ENCODE data around the gene TUNAR. TPM values are rescaled to one million over a fixed set of nuclear protein-coding genes. Genes with fewer than 3 reads are reported as not detected.

Gene TUNAR
- total RNA-seq, 1 experiment from 2014 or later: 0.10 TPM

GRCh38 chr14:95885866-95886265, 9.2 kb downstream of the TUNAR start:
- no peak for ATAC-seq
- no peaks in the 10 kb centered on the region; the same call in 1 of the 2 replicates for H3K27me3 ChIP-seq (ENCODE audit: control insufficient read depth, insufficient read depth, low read length)
- no peak overlapping the region for H3K27ac ChIP-seq (ENCODE audit: low read length)
- POLR2A ChIA-PET: no interaction called here
- TF ChIP-seq POLR2AphosphoS5 (IDR thresholded peaks at IDR 0.05; ENCODE audit: low read depth, low read length) (no peak), SIN3A (IDR thresholded peaks at IDR 0.05; ENCODE audit: borderline replicate concordance, insufficient read depth, low read depth, low read length) (no peak), CTCF (IDR thresholded peaks at IDR 0.05) (no peak), TCF7L2 (IDR thresholded peaks at IDR 0.05; ENCODE audit: low read depth, low read length) (no peak), REST (IDR thresholded peaks at IDR 0.05; ENCODE audit: insufficient read depth in 1 of 2, low read depth in 2 of 2, low read length in 1 of 2) (no peak)
- H3K36me3 ChIP-seq (ENCODE audit: control insufficient read depth, insufficient read depth, low read length): no peaks in the 10 kb centered on the region
- in situ Hi-C loops (cut with HindIII; ENCODE audit: low pct_unique_long_range_greater_than_20kb, low sequenced_read_pairs): no loop called here
- intact Hi-C loops (cut with micrococcal nuclease; ENCODE audit: unreplicated experiment): no loop called here
- no peak for DNase-seq (ENCODE audit: low read depth, low spot score)
- BruUV-seq (replicated peaks): no TSS peak
- H3K9me3 ChIP-seq (ENCODE audit: control insufficient read depth, insufficient read depth, low read depth, low read length): no peaks in the 10 kb centered on the region
- H3K4me1 ChIP-seq (ENCODE audit: control insufficient read depth, insufficient read depth, low read length): no peaks in the 10 kb centered on the region
- CTCF ChIA-PET: no interaction called here
- H3K4me3 ChIP-seq (ENCODE audit: low read depth in 2 of 2, low read length in 2 of 2): no peak overlapping the region

GRCh38 chr14:95886366-95887056, 9.9 kb downstream of the TUNAR start:
- no peaks in the 10 kb centered on the region for H3K36me3 ChIP-seq (ENCODE audit: control insufficient read depth, insufficient read depth, low read length)
- H3K4me1 ChIP-seq (ENCODE audit: control insufficient read depth, insufficient read depth, low read length): no peaks in the 10 kb centered on the region
- TF ChIP-seq CTCF (IDR thresholded peaks at IDR 0.05) (no peak), TCF7L2 (IDR thresholded peaks at IDR 0.05; ENCODE audit: low read depth, low read length) (no peak), SIN3A (IDR thresholded peaks at IDR 0.05; ENCODE audit: borderline replicate concordance, insufficient read depth, low read depth, low read length) (no peak), POLR2AphosphoS5 (IDR thresholded peaks at IDR 0.05; ENCODE audit: low read depth, low read length) (no peak), REST (IDR thresholded peaks at IDR 0.05; ENCODE audit: insufficient read depth in 1 of 2, low read depth in 2 of 2, low read length in 1 of 2) (no peak)
- no TSS peak for BruUV-seq (replicated peaks)
- no peak overlapping the region for H3K27ac ChIP-seq (ENCODE audit: low read length)
- in situ Hi-C loops (cut with HindIII; ENCODE audit: low pct_unique_long_range_greater_than_20kb, low sequenced_read_pairs): no loop called here
- CTCF ChIA-PET: no interaction called here
- H3K9me3 ChIP-seq (ENCODE audit: control insufficient read depth, insufficient read depth, low read depth, low read length): no peaks in the 10 kb centered on the region
- POLR2A ChIA-PET: no interaction called here
- no peaks in the 10 kb centered on the region for H3K27me3 ChIP-seq (ENCODE audit: control insufficient read depth, insufficient read depth, low read length)
- intact Hi-C loops (cut with micrococcal nuclease; ENCODE audit: unreplicated experiment): no loop called here
- DNase-seq (ENCODE audit: low read depth, low spot score): no peak
- no peak for ATAC-seq
- no peak overlapping the region for H3K4me3 ChIP-seq (ENCODE audit: low read depth in 2 of 2, low read length in 2 of 2)
